Loucy (cell line): ENCODE data around the gene FGG.

ENCODE experiments used
- CTCF ChIP-seq: fragments of 200-600 bp; sonication (generic); conservative IDR thresholded peaks from 2 replicates; pipeline ENCODE4 v1.5.1; 2014; ENCODE audit warnings: mild to moderate bottlenecking, antibody characterized with exemption, low read length
- EZH2phosphoT487 ChIP-seq: fragments of 200-600 bp; IDR thresholded peaks from 2 replicates; pipeline ENCODE4 v1.6.1; 2018; ENCODE audit warnings: antibody characterized with exemption, mild to moderate bottlenecking, moderate library complexity, borderline replicate concordance

GRCh38 chr4:154588198-154588597, 24.3 kb downstream of the FGG start:
- no peak for TF ChIP-seq CTCF
- TF ChIP-seq EZH2phosphoT487, result no peak
